ENCODE data around the gene PCNX3.
"Not testable (repeated sequence)": the region's sequence is repeated elsewhere in the genome, so short reads cannot be mapped to it uniquely, and the experiment has no call there.

PCNX3 gene

GRCh38 chr11:65672982-65673381 is 57.4 kb downstream of the PCNX3 start:
- Histone ChIP-seq H3K4me3 (ENCODE audit: low read depth, low read length) (no peak overlapping the region), H3K9me3 (ENCODE audit: severe bottlenecking) (no peaks in the 10 kb centered on the region), H3K27ac (no peak overlapping the region), H3K27me3 (ENCODE audit: insufficient read depth, low read depth, severe bottlenecking) (no peaks in the 10 kb centered on the region), H3K36me3 (no peaks in the 10 kb centered on the region)
- DNase-seq: no peak
- TF ChIP-seq CTCF (IDR thresholded peaks at IDR 0.05; ENCODE audit: low read depth, low read length): no peak

- H3K9me3 ChIP-seq (ENCODE audit: severe bottlenecking): no peaks in the 10 kb centered on the region
- DNase-seq: no peak
- H3K27me3 ChIP-seq (ENCODE audit: insufficient read depth, low read depth, severe bottlenecking): no peaks in the 10 kb centered on the region
Observed at GRCh38 chr11:65680192-65680743, 64.7 kb downstream of the PCNX3 start.

GRCh38 chr11:65683480-65683879 is 67.9 kb downstream of the PCNX3 start:
- H3K4me3 ChIP-seq (ENCODE audit: low read depth, low read length); H3K27me3 ChIP-seq (ENCODE audit: insufficient read depth, low read depth, severe bottlenecking); H3K36me3 ChIP-seq; H3K9me3 ChIP-seq (ENCODE audit: severe bottlenecking); DNase-seq; H3K27ac ChIP-seq: not testable (repeated sequence)

More at GRCh38 chr11:65680192-65680743, 64.7 kb downstream of the PCNX3 start:
- Histone ChIP-seq H3K36me3 (no peaks in the 10 kb centered on the region), H3K4me3 (ENCODE audit: low read depth, low read length) (no peak overlapping the region), H3K27ac (no peak overlapping the region)
- TF ChIP-seq CTCF (IDR thresholded peaks at IDR 0.05; ENCODE audit: low read depth, low read length): no peak

GRCh38 chr11:65685981-65686380 is 70.4 kb downstream of the PCNX3 start:
- no peak for TF ChIP-seq CTCF (IDR thresholded peaks at IDR 0.05; ENCODE audit: low read depth, low read length)
- no peak for DNase-seq
- Histone ChIP-seq H3K27ac (no peak overlapping the region), H3K27me3 (ENCODE audit: insufficient read depth, low read depth, severe bottlenecking) (no peaks in the 10 kb centered on the region), H3K36me3 (no peaks in the 10 kb centered on the region), H3K4me3 (ENCODE audit: low read depth, low read length) (no peak overlapping the region), H3K9me3 (ENCODE audit: severe bottlenecking) (no peaks in the 10 kb centered on the region)

Data from WERI-Rb-1 (cell line).